GM13976 (cell line): ENCODE measurements around the gene TBC1D22A.
"Not testable (repeated sequence)": the region's sequence is repeated elsewhere in the genome, so short reads cannot be mapped to it uniquely, and the experiment has no call there.

Source experiments
- DNase-seq: peaks from one replicate; pipeline ENCODE4 v3.0.0; 2012; ENCODE audit warnings: low spot score
- in situ Hi-C: fragments of 300-500 bp; cut with MboI; formaldehyde crosslinking; loops from one replicate; pipeline ENCODE4 v1.12.0; 2022; ENCODE audit warnings: low sequenced_read_pairs, mixed read lengths, inconsistent platforms; ENCODE audit not compliant: unreplicated experiment
- TF ChIP-seq, protein P1 (sequence below): IDR thresholded peaks from 2 replicates; pipeline ENCODE4 v1.5.1; 2012; ENCODE audit warnings: borderline replicate concordance, mild to moderate bottlenecking; ENCODE audit not compliant: insufficient read depth; ENCODE audit errors: extremely low read depth, missing control alignments, control extremely low read depth

Gene TBC1D22A

GRCh38 chr22:47166446-47167016 lies 404.1 kb downstream of the TBC1D22A start:
- TF ChIP-seq, protein P1, sequence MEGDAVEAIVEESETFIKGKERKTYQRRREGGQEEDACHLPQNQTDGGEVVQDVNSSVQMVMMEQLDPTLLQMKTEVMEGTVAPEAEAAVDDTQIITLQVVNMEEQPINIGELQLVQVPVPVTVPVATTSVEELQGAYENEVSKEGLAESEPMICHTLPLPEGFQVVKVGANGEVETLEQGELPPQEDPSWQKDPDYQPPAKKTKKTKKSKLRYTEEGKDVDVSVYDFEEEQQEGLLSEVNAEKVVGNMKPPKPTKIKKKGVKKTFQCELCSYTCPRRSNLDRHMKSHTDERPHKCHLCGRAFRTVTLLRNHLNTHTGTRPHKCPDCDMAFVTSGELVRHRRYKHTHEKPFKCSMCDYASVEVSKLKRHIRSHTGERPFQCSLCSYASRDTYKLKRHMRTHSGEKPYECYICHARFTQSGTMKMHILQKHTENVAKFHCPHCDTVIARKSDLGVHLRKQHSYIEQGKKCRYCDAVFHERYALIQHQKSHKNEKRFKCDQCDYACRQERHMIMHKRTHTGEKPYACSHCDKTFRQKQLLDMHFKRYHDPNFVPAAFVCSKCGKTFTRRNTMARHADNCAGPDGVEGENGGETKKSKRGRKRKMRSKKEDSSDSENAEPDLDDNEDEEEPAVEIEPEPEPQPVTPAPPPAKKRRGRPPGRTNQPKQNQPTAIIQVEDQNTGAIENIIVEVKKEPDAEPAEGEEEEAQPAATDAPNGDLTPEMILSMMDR = no peak
- in situ Hi-C loops = no loop called here
- DNase-seq = no peak

GRCh38 chr22:47167056-47167455 lies 404.6 kb downstream of the TBC1D22A start:
- in situ Hi-C loops = no loop called here
- TF ChIP-seq, protein P1 = no peak
- DNase-seq = no peak

GRCh38 chr22:47167921-47168320 lies 405.5 kb downstream of the TBC1D22A start:
- in situ Hi-C loops, DNase-seq: not testable (repeated sequence)

DNA sequence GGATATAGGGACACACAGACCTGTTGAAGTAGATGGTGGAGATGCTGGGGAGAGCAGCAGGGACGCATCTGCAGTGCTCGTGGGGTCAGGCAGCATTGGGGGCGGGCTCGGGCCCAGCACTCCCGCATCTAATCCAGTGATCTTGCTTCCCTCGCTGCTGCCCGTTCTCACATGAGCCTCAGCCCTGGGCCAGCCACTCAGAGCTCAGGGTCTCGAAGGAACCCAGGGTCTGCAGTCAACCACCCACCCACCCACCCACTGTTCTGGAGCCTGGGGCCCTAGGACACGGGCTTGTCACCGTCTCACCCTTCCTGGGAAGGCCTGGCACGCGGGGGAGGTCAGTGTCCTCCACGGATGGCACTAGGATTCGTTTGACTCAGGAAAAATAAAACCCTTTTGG lies 406.0 kb downstream of the TBC1D22A start:
- in situ Hi-C loops = no loop called here
- TF ChIP-seq, protein P1 = no peak
- no peak for DNase-seq

GRCh38 chr22:47168900-47169800 lies 406.7 kb downstream of the TBC1D22A start:
- TF ChIP-seq, protein P1 = no peak
- in situ Hi-C loops = no loop called here
- no peak for DNase-seq

DNA sequence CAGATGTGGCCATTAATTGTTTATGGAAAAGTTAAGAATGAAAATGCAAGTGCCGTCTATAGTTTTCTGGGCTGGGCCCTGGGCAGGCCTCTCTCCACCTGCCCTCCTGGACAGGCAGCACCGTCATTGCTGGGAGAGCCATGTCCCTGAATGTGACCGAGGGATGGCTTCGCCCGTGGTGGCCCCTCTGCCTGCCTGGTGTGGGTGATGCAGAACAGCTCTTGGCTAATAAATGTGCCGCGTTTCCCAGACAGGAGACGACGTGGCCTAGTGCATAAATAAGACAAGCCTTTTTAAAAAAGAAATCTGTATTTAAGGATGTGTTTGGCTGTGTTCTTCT lies 407.3 kb downstream of the TBC1D22A start:
- in situ Hi-C loops = no loop called here
- TF ChIP-seq, protein P1 = no peak
- no peak for DNase-seq

DNA sequence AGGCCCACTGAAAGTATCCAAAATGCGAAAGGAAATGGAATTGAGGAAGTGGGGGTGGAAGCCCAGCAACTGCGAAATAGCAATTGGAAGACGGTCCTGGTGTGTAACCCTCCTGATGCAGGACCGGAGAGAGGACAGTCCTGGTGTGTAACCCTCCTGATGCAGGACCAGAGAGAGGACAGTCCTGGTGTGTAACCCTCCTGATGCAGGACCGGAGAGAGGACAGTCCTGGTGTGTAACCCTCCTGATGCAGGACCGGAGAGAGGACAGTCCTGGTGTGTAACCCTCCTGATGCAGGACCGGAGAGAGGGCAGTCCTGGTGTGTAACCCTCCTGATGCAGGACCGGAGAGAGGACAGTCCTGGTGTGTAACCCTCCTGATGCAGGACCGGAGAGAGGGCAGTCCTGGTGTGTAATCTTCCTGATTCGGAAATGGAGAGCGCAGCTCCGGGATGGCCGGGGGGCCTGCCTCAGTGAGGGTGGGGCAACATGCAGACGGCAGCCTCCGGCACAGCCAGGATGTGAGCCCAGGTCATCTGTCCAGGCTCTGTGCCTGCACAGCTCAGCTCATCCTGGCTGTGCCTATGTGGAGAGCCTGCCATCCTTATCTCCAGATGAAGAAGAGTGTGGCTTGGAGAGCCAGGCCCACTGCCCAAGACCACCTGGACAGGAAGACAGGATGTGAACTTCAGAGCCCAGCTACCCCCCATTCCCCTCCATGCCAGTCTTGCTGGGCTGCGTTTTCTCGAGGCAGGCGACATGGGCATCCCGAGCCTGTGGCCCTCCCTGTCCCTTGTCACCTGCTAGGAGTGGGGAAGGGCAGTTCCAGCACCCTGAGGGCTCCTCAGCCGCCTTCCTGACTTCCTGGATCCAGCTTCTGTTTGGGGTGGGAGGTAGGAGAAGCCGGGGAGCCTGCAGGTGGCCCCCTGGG lies 408.3 kb downstream of the TBC1D22A start:
- in situ Hi-C loops, DNase-seq: not testable (repeated sequence)
